ENCODE data around the gene ZC3H7A. TPM values are rescaled to one million over a fixed set of nuclear protein-coding genes. Genes with fewer than 3 reads are reported as not detected.
A peak's percentile ranks its signal among the peaks of the same experiment; 100 is the strongest.

The ZC3H7A gene
- total and polyA plus RNA-seq, 9 of the 15 experiments (the other 6 are each of a cell fraction or from before 2014, with no cell fraction given): 19.8 to 49.1 (median 28.2) TPM

DNA sequence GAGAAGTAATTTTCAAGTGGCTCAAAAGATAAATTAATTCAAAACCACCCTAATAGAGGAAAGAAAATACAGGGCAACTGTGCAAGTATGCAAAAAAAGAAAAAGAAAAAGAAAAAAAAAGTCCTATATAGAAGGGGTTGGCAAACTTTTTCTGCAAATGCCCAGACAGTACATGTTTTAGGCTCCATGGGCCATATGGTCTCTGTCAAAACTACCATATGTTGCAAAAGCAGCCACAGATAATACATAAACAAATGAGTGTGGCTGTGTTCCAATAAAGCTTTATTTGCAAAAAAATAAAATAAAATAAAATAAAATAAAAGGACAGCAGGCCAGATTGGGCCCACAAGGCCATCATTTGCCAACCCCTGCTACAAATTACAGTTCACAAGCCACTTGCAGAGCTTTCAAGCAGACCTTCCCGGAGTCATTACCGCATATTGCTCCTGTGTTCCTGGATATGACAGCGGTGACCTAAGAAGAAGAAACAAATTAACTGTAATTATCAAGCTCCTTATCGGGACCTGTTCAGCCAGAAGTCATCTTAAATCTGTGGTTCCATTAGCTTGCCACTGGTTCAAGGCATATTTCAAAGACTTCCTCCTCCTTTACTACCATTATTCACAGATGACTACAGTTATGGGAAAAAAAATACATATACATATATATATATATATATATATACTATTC lies 15.9 kb downstream of the ZC3H7A start:
- 75% methylated on average over 4 of the region's 4 CpGs for WGBS (ENCODE audit: insufficient coverage, low coverage, missing lambda C conversion rate)
- no peaks in the 10 kb centered on the region for H3K27me3 ChIP-seq (ENCODE audit: control insufficient read depth in 2 of 2, insufficient read depth in 2 of 2, low read length in 2 of 2)
- no peaks in the 10 kb centered on the region for H3K9me3 ChIP-seq (replicated peaks; ENCODE audit: control insufficient read depth, insufficient read depth, low read depth, low read length)
- DNase-seq (ENCODE audit: extremely low read depth in 1 of 4, low spot score in 3 of 4) (no peak), ATAC-seq (no peak), FAIRE-seq (no peak)
- peaks cover 52% of the 10 kb centered on the region for H3K79me2 ChIP-seq (ENCODE audit: control insufficient read depth, insufficient read depth, low read length)
- H3K4me1 ChIP-seq (replicated peaks in 1 of 2; ENCODE audit: control insufficient read depth in 2 of 2, insufficient read depth in 2 of 2, low read length in 2 of 2): peaks cover 7 to 19% of the 10 kb centered on the region in 2 experiments
- H4K20me1 ChIP-seq (replicated peaks; ENCODE audit: control insufficient read depth, insufficient read depth, low read length): peaks cover 8% of the 10 kb centered on the region; the same call in 1 of the 2 replicates
- H3K27ac ChIP-seq (ENCODE audit: extremely low read depth, low read depth, low read length): no peak overlapping the region
- no peak overlapping the region for H2AFZ ChIP-seq (ENCODE audit: low read depth, low read length)
- peaks cover 55% of the 10 kb centered on the region for H3K36me3 ChIP-seq (ENCODE audit: control insufficient read depth, insufficient read depth, low read length)
- no peak overlapping the region for H3K4me3 ChIP-seq
- ChIA-PET POLR2A (interaction anchor here (0.6 to 3.3 kb wide), 3 partner anchors 10 to 82 kb away, joined by 4 to 18 read pairs (median 6); no protein-coding TSS in a partner anchor), CTCF (ENCODE audit: low intra/inter-chr PET ratio) (no interaction called here)
- no peak overlapping the region for H3K9ac ChIP-seq (ENCODE audit: insufficient read depth in 1 of 2, low read depth in 2 of 2, low read length in 2 of 2)
- in situ Hi-C loops (cut with MboI): no loop called here
- TF ChIP-seq, protein P1, sequence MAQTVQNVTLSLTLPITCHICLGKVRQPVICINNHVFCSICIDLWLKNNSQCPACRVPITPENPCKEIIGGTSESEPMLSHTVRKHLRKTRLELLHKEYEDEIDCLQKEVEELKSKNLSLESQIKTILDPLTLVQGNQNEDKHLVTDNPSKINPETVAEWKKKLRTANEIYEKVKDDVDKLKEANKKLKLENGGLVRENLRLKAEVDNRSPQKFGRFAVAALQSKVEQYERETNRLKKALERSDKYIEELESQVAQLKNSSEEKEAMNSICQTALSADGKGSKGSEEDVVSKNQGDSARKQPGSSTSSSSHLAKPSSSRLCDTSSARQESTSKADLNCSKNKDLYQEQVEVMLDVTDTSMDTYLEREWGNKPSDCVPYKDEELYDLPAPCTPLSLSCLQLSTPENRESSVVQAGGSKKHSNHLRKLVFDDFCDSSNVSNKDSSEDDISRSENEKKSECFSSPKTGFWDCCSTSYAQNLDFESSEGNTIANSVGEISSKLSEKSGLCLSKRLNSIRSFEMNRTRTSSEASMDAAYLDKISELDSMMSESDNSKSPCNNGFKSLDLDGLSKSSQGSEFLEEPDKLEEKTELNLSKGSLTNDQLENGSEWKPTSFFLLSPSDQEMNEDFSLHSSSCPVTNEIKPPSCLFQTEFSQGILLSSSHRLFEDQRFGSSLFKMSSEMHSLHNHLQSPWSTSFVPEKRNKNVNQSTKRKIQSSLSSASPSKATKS (CRISPR knock-in tag; IDR thresholded peaks at IDR 0.05): no peak
- TF ChIP-seq TCF3 (CRISPR knock-in tag; IDR thresholded peaks at IDR 0.05): peak; percentile 29; the same call in 1 of the 2 replicates
- TF ChIP-seq ZKSCAN3 (CRISPR knock-in tag; IDR thresholded peaks at IDR 0.05): no peak
- TF ChIP-seq ZBTB40 (IDR thresholded peaks at IDR 0.05): peak; percentile 77
- TF ChIP-seq ZBTB40 (CRISPR knock-in tag; IDR thresholded peaks at IDR 0.05): peak; percentile 26; the same call in 1 of the 2 replicates
- TF ChIP-seq GTF2E2 (tag; IDR thresholded peaks at IDR 0.05): no peak
- no peak for TF ChIP-seq POLR2AphosphoS2 (IDR thresholded peaks at IDR 0.05; ENCODE audit: low read length)
- TF ChIP-seq MCM3 (IDR thresholded peaks at IDR 0.05): no peak
- no peak for TF ChIP-seq ID3 (CRISPR knock-in tag; IDR thresholded peaks at IDR 0.05)
- no peak for TF ChIP-seq ID3 (tag; IDR thresholded peaks at IDR 0.05)
- no TSS peak for BruUV-seq (replicated peaks)
- no peak overlapping the region for H3K4me2 ChIP-seq (ENCODE audit: insufficient read depth, low read length)
- H3K9me1 ChIP-seq (ENCODE audit: control insufficient read depth, insufficient read depth, low read length): no peaks in the 10 kb centered on the region
- intact Hi-C loops (cut with micrococcal nuclease): no loop called here
